Measurements from ENCODE around the gene FAM13B.

FAM13B gene

DNA sequence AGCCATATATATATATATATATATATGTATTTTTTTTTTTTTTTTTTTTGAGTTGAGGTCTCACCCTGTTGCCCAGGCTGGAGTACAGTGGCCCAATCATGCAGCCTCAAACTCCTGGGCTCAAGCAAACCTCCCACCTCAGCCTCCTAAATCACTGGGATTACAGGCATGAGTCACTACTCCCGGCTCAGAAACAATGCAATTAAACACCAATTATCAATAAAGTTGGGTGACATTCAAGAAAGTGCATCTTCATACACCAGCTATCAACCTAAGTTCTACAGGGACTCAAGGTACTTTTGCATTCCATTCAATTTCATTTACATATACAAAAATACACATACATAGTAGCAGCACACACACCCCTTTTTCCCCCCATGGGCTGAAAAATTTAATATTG, 7.6 kb downstream of the FAM13B start:
- Histone ChIP-seq H4K20me1 (ENCODE audit: insufficient read depth, low read length) (no peaks in the 10 kb centered on the region), H3K9me2 (ENCODE audit: low read depth, low read length) (no peaks in the 10 kb centered on the region), H3K36me3 (ENCODE audit: insufficient read depth, low read length) (peaks cover 27% of the 10 kb centered on the region), H3K9ac (ENCODE audit: low read length) (no peak overlapping the region), H3K79me2 (ENCODE audit: insufficient read depth, low read length) (peaks cover 98% of the 10 kb centered on the region), H3K4me3 (ENCODE audit: low read depth, low read length, poor library complexity, severe bottlenecking) (no peak overlapping the region), H3K27ac (ENCODE audit: low read depth, low read length, poor library complexity, severe bottlenecking) (no peak overlapping the region), H3F3A (ENCODE audit: insufficient read depth, low read length) (no peaks in the 10 kb centered on the region), H3K9me3 (ENCODE audit: low read length) (peaks cover 6% of the 10 kb centered on the region; the same call in 1 of the 2 replicates), H3K4me1 (ENCODE audit: insufficient read depth, low read length, severe bottlenecking) (peaks cover 30% of the 10 kb centered on the region), H3K27me3 (ENCODE audit: insufficient read depth, low read length) (no peaks in the 10 kb centered on the region), H3K4me2 (ENCODE audit: low read length) (no peak overlapping the region), H2AFZ (ENCODE audit: low read length) (no peak overlapping the region)
- TF ChIP-seq, protein P1, sequence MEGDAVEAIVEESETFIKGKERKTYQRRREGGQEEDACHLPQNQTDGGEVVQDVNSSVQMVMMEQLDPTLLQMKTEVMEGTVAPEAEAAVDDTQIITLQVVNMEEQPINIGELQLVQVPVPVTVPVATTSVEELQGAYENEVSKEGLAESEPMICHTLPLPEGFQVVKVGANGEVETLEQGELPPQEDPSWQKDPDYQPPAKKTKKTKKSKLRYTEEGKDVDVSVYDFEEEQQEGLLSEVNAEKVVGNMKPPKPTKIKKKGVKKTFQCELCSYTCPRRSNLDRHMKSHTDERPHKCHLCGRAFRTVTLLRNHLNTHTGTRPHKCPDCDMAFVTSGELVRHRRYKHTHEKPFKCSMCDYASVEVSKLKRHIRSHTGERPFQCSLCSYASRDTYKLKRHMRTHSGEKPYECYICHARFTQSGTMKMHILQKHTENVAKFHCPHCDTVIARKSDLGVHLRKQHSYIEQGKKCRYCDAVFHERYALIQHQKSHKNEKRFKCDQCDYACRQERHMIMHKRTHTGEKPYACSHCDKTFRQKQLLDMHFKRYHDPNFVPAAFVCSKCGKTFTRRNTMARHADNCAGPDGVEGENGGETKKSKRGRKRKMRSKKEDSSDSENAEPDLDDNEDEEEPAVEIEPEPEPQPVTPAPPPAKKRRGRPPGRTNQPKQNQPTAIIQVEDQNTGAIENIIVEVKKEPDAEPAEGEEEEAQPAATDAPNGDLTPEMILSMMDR (IDR thresholded peaks at IDR 0.05; ENCODE audit: low read length), result no peak
- no peak for TF ChIP-seq EZH2 (IDR thresholded peaks at IDR 0.05; ENCODE audit: borderline replicate concordance, low read length)

DNA sequence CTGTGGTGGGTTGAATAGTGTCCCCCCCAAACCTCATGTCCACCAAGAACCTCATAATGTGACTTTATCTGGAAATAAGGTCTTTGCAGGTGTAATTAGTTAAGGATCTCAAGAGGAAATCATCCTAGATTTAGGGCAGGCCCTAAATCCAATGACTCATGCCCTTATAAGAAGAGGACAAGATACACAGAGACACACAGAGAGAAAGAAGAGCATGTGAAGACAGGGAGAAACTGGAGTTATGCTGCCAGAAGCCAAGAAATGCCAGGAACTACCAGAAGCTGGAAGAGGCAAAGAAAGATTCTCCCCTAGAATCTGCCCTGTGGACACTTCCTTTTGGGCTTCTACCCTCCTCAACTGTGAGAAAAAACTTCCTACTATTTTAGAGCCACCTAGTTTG, 8.8 kb downstream of the FAM13B start:
- TF ChIP-seq EZH2 (IDR thresholded peaks at IDR 0.05; ENCODE audit: borderline replicate concordance, low read length), result no peak
- TF ChIP-seq, protein P1 (IDR thresholded peaks at IDR 0.05; ENCODE audit: low read length), result no peak
- H3K36me3 ChIP-seq (ENCODE audit: insufficient read depth, low read length), result peaks cover 35% of the 10 kb centered on the region
- no peaks in the 10 kb centered on the region for H3K9me2 ChIP-seq (ENCODE audit: low read depth, low read length)
- no peak overlapping the region for H3K27ac ChIP-seq (ENCODE audit: low read depth, low read length, poor library complexity, severe bottlenecking)
- no peak overlapping the region for H3K4me2 ChIP-seq (ENCODE audit: low read length)
- no peak overlapping the region for H3K9ac ChIP-seq (ENCODE audit: low read length)
- no peaks in the 10 kb centered on the region for H4K20me1 ChIP-seq (ENCODE audit: insufficient read depth, low read length)
- H3K27me3 ChIP-seq (ENCODE audit: insufficient read depth, low read length), result no peaks in the 10 kb centered on the region
- no peaks in the 10 kb centered on the region for H3F3A ChIP-seq (ENCODE audit: insufficient read depth, low read length)
- no peak overlapping the region for H3K4me3 ChIP-seq (ENCODE audit: low read depth, low read length, poor library complexity, severe bottlenecking)
- peaks cover 86% of the 10 kb centered on the region for H3K79me2 ChIP-seq (ENCODE audit: insufficient read depth, low read length)
- H3K4me1 ChIP-seq (ENCODE audit: insufficient read depth, low read length, severe bottlenecking), result peaks cover 18% of the 10 kb centered on the region
- peaks cover 6% of the 10 kb centered on the region; the same call in 1 of the 2 replicates for H3K9me3 ChIP-seq (ENCODE audit: low read length)
- no peak overlapping the region for H2AFZ ChIP-seq (ENCODE audit: low read length)

DNA sequence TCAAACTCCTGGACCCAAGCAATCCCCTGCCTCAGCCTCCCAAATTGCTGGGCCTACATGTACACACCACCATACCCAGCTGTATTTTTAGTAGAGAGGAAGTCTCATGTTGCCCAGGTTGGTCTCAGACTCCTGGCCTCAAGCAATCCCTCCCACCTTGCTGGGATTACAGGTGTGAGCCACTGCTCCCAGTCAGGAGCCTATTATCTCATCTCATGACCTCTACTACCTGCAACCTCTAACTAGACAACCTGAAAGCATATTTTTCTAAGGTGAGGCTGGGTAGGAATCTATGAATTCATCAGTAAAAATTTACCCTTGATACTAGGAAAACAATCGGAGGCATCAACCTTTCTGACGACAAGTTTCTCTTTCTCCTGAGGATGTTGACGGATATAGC, 10.0 kb downstream of the FAM13B start:
- TF ChIP-seq, protein P1 (IDR thresholded peaks at IDR 0.05; ENCODE audit: low read length), result no peak
- no peak for TF ChIP-seq EZH2 (IDR thresholded peaks at IDR 0.05; ENCODE audit: borderline replicate concordance, low read length)
- Histone ChIP-seq H3K79me2 (ENCODE audit: insufficient read depth, low read length) (peaks cover 74% of the 10 kb centered on the region), H3K27ac (ENCODE audit: low read depth, low read length, poor library complexity, severe bottlenecking) (no peak overlapping the region), H2AFZ (ENCODE audit: low read length) (no peak overlapping the region), H4K20me1 (ENCODE audit: insufficient read depth, low read length) (no peaks in the 10 kb centered on the region), H3K4me2 (ENCODE audit: low read length) (no peak overlapping the region), H3K36me3 (ENCODE audit: insufficient read depth, low read length) (peaks cover 47% of the 10 kb centered on the region), H3K4me3 (ENCODE audit: low read depth, low read length, poor library complexity, severe bottlenecking) (no peak overlapping the region), H3K9ac (ENCODE audit: low read length) (no peak overlapping the region), H3K9me3 (ENCODE audit: low read length) (peaks cover 6% of the 10 kb centered on the region; the same call in 1 of the 2 replicates), H3K4me1 (ENCODE audit: insufficient read depth, low read length, severe bottlenecking) (peaks cover 6% of the 10 kb centered on the region), H3F3A (ENCODE audit: insufficient read depth, low read length) (no peaks in the 10 kb centered on the region), H3K9me2 (ENCODE audit: low read depth, low read length) (no peaks in the 10 kb centered on the region), H3K27me3 (ENCODE audit: insufficient read depth, low read length) (no peaks in the 10 kb centered on the region)

Data from OCI-LY1 (cell line).